ENCODE data around the gene RAD51B. TPM values are rescaled to one million over a fixed set of nuclear protein-coding genes. Genes with fewer than 3 reads are reported as not detected.

The RAD51B gene
- total and polyA plus RNA-seq, 2 of the 13 experiments (the other 11 are each of a cell fraction or from before 2014, with no cell fraction given): 7.0 to 9.5 TPM

DNA sequence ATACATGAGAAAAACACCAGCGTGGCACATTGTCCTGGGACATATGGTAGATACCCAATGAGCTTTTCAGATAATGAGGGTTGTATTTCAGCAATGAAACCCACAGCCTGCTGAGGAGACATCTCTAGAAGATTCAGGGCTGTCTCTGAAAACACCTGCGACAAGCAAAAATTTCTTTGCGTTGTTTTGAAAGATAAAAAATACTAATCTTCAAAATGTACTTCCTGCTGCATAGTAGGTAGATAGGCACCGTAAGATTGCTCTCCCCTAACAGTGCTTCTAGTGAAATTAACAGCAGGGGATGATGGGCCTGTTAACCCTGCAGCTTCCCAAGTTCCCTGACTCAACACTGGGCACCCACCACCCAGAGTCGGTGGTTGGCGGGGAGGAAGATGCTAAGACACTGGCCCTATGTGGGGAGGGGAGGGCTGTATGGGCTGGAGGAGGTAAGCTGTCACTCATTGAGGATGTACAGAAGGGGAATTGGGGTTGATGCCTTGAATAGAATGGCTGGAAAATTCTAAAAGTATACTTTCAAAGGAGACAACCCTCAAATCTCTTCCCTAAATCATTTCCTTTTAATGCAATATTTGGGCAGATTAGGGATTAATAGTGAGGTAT, 953.3 kb downstream of the RAD51B start:
- H2AFZ ChIP-seq (ENCODE audit: low read length): no peak overlapping the region
- H3K4me1 ChIP-seq (ENCODE audit: insufficient read depth, low read length): peaks cover 28% of the 10 kb centered on the region
- no peak overlapping the region for H3K4me3 ChIP-seq (replicated peaks in 1 of 3; ENCODE audit: insufficient read depth in 1 of 3, low read depth in 2 of 3, low read length in 3 of 3)
- no peaks in the 10 kb centered on the region for H4K20me1 ChIP-seq (ENCODE audit: insufficient read depth, low read length)
- FAIRE-seq: no peak
- H3K9ac ChIP-seq (ENCODE audit: insufficient read depth, low read depth, low read length): no peak overlapping the region
- no peaks in the 10 kb centered on the region for H3K27me3 ChIP-seq (ENCODE audit: control insufficient read depth in 1 of 2, insufficient read depth in 2 of 2, low read length in 2 of 2)
- no peak overlapping the region for H3K27ac ChIP-seq (ENCODE audit: extremely low read length, insufficient read depth, low read length)
- no peak for ATAC-seq
- H3K36me3 ChIP-seq (replicated peaks in 1 of 2; ENCODE audit: control insufficient read depth in 1 of 2, insufficient read depth in 2 of 2, low read length in 2 of 2): no peaks in the 10 kb centered on the region
- H3K9me3 ChIP-seq (ENCODE audit: low read length): no peaks in the 10 kb centered on the region
- no peaks in the 10 kb centered on the region for H3K79me2 ChIP-seq (ENCODE audit: insufficient read depth, low read length)
- BruUV-seq (replicated peaks): no TSS peak
- intact Hi-C loops (cut with micrococcal nuclease; ENCODE audit: unreplicated experiment) (no loop called here), in situ Hi-C loops (cut with HindIII; ENCODE audit: extremely low pct_ligation_motif_present, low pct_unique_long_range_greater_than_20kb) (no loop called here)
- H3K4me2 ChIP-seq (ENCODE audit: low read depth, low read length): no peak overlapping the region
- no peak for DNase-seq (ENCODE audit: low spot score)
- ChIA-PET CTCF (ENCODE audit: low intra/inter-chr PET ratio, low total read pairs) (no interaction called here), POLR2A (interaction anchor here (1.2 kb wide), 1 partner anchor 20 kb away, joined by 6 read pairs; the partner anchor contains the start of gene ZFP36L1)
- TF ChIP-seq MIER2 (CRISPR knock-in tag; IDR thresholded peaks at IDR 0.05): no peak
- no peak for TF ChIP-seq IRX3 (CRISPR knock-in tag; IDR thresholded peaks at IDR 0.05; ENCODE audit: borderline replicate concordance, low read depth)
- no peak for TF ChIP-seq ZNF616 (CRISPR knock-in tag; IDR thresholded peaks at IDR 0.05; ENCODE audit: low read depth)
- TF ChIP-seq HOXA9 (CRISPR knock-in tag; IDR thresholded peaks at IDR 0.05; ENCODE audit: borderline replicate concordance): no peak
- TF ChIP-seq, protein P1, sequence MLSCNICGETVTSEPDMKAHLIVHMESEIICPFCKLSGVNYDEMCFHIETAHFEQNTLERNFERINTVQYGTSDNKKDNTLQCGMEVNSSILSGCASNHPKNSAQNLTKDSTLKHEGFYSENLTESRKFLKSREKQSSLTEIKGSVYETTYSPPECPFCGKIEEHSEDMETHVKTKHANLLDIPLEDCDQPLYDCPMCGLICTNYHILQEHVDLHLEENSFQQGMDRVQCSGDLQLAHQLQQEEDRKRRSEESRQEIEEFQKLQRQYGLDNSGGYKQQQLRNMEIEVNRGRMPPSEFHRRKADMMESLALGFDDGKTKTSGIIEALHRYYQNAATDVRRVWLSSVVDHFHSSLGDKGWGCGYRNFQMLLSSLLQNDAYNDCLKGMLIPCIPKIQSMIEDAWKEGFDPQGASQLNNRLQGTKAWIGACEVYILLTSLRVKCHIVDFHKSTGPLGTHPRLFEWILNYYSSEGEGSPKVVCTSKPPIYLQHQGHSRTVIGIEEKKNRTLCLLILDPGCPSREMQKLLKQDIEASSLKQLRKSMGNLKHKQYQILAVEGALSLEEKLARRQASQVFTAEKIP (CRISPR knock-in tag; IDR thresholded peaks at IDR 0.05; ENCODE audit: borderline replicate concordance): no peak
- TF ChIP-seq MAFK (conservative IDR thresholded peaks at IDR 0.05 in 1 of 2, IDR thresholded peaks at IDR 0.05 in 1 of 2; ENCODE audit: low read length in 2 of 2): no peak
- no peak for TF ChIP-seq DNMT3B (CRISPR knock-in tag; conservative IDR thresholded peaks at IDR 0.05)
- no peak for TF ChIP-seq HNRNPL (IDR thresholded peaks at IDR 0.05; ENCODE audit: low read depth, low read length)
- TF ChIP-seq ZNF350 (CRISPR knock-in tag; IDR thresholded peaks at IDR 0.05; ENCODE audit: borderline replicate concordance, low read depth): no peak
- no peak for TF ChIP-seq GABPA (IDR thresholded peaks at IDR 0.05; ENCODE audit: low read depth, low read length)
- TF ChIP-seq GABPA (CRISPR knock-in tag; IDR thresholded peaks at IDR 0.05; ENCODE audit: low read depth): no peak
- TF ChIP-seq RXRA (CRISPR knock-in tag; IDR thresholded peaks at IDR 0.05): no peak
- no peak for TF ChIP-seq ZNF747 (CRISPR knock-in tag; IDR thresholded peaks at IDR 0.05; ENCODE audit: borderline replicate concordance)
- TF ChIP-seq YY1 (IDR thresholded peaks at IDR 0.05; ENCODE audit: insufficient read depth, insufficient replicate concordance, low read depth, low read length): no peak
- TF ChIP-seq SRY (CRISPR knock-in tag; IDR thresholded peaks at IDR 0.05): no peak
- TF ChIP-seq, protein P2, sequence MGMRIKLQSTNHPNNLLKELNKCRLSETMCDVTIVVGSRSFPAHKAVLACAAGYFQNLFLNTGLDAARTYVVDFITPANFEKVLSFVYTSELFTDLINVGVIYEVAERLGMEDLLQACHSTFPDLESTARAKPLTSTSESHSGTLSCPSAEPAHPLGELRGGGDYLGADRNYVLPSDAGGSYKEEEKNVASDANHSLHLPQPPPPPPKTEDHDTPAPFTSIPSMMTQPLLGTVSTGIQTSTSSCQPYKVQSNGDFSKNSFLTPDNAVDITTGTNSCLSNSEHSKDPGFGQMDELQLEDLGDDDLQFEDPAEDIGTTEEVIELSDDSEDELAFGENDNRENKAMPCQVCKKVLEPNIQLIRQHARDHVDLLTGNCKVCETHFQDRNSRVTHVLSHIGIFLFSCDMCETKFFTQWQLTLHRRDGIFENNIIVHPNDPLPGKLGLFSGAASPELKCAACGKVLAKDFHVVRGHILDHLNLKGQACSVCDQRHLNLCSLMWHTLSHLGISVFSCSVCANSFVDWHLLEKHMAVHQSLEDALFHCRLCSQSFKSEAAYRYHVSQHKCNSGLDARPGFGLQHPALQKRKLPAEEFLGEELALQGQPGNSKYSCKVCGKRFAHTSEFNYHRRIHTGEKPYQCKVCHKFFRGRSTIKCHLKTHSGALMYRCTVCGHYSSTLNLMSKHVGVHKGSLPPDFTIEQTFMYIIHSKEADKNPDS (CRISPR knock-in tag; IDR thresholded peaks at IDR 0.05): no peak
- TF ChIP-seq MIER3 (CRISPR knock-in tag; IDR thresholded peaks at IDR 0.05; ENCODE audit: borderline replicate concordance): no peak
- TF ChIP-seq, protein P3, sequence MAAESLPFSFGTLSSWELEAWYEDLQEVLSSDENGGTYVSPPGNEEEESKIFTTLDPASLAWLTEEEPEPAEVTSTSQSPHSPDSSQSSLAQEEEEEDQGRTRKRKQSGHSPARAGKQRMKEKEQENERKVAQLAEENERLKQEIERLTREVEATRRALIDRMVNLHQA (CRISPR knock-in tag; IDR thresholded peaks at IDR 0.05): no peak
- WGBS (ENCODE audit: low lambda C conversion rate): 92% methylated on average over 6 of the region's 6 CpGs

Measured in HepG2 (cell line).